ENCODE results near the gene VDR. TPM values are rescaled to one million over a fixed set of nuclear protein-coding genes. Genes with fewer than 3 reads are reported as not detected.
A peak's percentile ranks its signal among the peaks of the same experiment; 100 is the strongest.

VDR gene
- total and polyA plus RNA-seq, 2 donors (not counting 1 experiment from before 2014, with no cell fraction given), result 0.37 to 0.42 TPM

DNA sequence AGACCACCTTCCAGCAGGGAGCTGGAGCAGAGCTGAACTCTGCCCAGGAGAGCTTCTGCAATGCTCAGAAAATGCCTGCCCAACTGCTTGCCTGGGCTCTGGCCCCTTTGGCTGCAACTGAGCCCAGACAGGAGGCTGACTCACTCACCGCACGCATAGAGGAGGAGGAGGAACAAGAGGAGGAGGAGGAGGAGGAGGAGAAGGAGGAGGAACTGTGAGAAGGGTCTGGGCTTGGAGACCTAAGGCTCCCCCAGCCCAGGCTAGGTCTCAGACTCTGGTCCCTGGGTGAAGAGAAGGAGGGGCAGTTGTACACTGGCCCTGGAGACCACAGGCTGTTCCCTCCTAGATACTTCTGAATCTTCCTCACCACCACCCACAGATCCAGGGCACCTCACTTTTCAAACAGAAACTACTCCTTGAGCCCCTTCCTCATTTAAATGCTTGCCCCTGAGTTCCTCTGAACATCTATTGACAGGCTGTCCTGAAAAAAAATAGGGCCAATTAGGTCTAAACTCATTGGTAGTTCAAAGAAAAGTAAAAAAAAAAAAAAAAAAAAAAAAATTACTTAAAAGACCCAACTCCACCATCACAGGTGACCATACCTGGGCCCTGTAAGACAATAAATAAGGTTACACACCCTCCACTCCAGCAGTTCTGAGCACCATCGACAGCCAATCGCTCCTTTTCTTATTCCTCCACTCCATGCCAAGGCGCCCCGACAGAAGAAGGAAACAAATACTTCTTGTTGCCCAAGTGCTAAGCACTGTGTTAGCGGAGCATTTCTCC lies 674 bp downstream of the VDR start:
- TF ChIP-seq EZH2 (IDR thresholded peaks at IDR 0.05; ENCODE audit: borderline replicate concordance, insufficient read depth, low read depth, low read length, poor library complexity, severe bottlenecking), result no peak
- TF ChIP-seq, protein P1, sequence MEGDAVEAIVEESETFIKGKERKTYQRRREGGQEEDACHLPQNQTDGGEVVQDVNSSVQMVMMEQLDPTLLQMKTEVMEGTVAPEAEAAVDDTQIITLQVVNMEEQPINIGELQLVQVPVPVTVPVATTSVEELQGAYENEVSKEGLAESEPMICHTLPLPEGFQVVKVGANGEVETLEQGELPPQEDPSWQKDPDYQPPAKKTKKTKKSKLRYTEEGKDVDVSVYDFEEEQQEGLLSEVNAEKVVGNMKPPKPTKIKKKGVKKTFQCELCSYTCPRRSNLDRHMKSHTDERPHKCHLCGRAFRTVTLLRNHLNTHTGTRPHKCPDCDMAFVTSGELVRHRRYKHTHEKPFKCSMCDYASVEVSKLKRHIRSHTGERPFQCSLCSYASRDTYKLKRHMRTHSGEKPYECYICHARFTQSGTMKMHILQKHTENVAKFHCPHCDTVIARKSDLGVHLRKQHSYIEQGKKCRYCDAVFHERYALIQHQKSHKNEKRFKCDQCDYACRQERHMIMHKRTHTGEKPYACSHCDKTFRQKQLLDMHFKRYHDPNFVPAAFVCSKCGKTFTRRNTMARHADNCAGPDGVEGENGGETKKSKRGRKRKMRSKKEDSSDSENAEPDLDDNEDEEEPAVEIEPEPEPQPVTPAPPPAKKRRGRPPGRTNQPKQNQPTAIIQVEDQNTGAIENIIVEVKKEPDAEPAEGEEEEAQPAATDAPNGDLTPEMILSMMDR (IDR thresholded peaks at IDR 0.05), result no peak
- WGBS (ENCODE audit: insufficient coverage), result under 1% methylated on average over 7 of the region's 7 CpGs
- Mint-ChIP-seq H3K4me1 (peaks cover 36% of the 10 kb centered on the region), H3K27me3 (peaks cover 28% of the 10 kb centered on the region), H3K9me3 (ENCODE audit: insufficient read depth) (no peaks in the 10 kb centered on the region), H3K27ac (peak overlapping the region; percentile 54), H3K4me3 (peak overlapping the region; percentile 90)
- peak overlapping the region; percentile 80 for H2AFZ ChIP-seq (ENCODE audit: insufficient read depth, low read depth, low read length, poor library complexity, severe bottlenecking)
- ChIA-PET CTCF (interaction anchor here (0.6 to 1.7 kb wide), 6 partner anchors 17 to 714 kb away, joined by 3 to 9 read pairs (median 4); no protein-coding TSS in a partner anchor), POLR2A (no interaction called here)
- H3K4me3 ChIP-seq (ENCODE audit: control extremely low read depth in 1 of 5, extremely low read depth in 1 of 5, insufficient read depth in 1 of 5, low read depth in 2 of 5, low read length in 4 of 5), result peak overlapping the region; percentile 55 to 82 (median 64)
- DNase-seq (peak; percentile 37), ATAC-seq (ENCODE audit: low read depth) (no peak)
- H3K4me1 ChIP-seq (ENCODE audit: control insufficient read depth in 2 of 2, insufficient read depth in 2 of 2, low read length in 2 of 2), result peaks cover 26 to 36% of the 10 kb centered on the region in 2 donors
- H3K27ac ChIP-seq (ENCODE audit: low read length in 2 of 2), result peak overlapping the region in 1 of 2 donors; percentile 6
- peak overlapping the region; percentile 98 for H3K4me2 ChIP-seq (replicated peaks; ENCODE audit: low read depth, low read length, poor library complexity, severe bottlenecking)
- H3K9ac ChIP-seq (ENCODE audit: low read length), result peak overlapping the region; percentile 71
- no peaks in the 10 kb centered on the region for H3K36me3 ChIP-seq (replicated peaks in 1 of 2; ENCODE audit: control extremely low read depth in 1 of 2, control insufficient read depth in 1 of 2, extremely low read depth in 1 of 2, insufficient read depth in 2 of 2, low read length in 1 of 2)
- H3K9me3 ChIP-seq (ENCODE audit: control extremely low read depth in 1 of 3, control insufficient read depth in 2 of 3, insufficient read depth in 1 of 3, low read length in 2 of 3), result peaks cover 0 to 10% (median 0%) of the 10 kb centered on the region in 3 donors
- H4K20me1 ChIP-seq (ENCODE audit: control insufficient read depth, insufficient read depth, low read length, poor library complexity, severe bottlenecking), result no peaks in the 10 kb centered on the region
- no peaks in the 10 kb centered on the region for H3K79me2 ChIP-seq (ENCODE audit: control insufficient read depth, insufficient read depth, low read length)
- intact Hi-C loops (cut with micrococcal nuclease), result loop anchor here (1.0 to 10.0 kb wide), 3 partner anchors 59 to 285 kb away; partner anchors contain the start of gene TMEM106C
- peaks cover 0 to 62% (median 22%) of the 10 kb centered on the region in 4 experiments for H3K27me3 ChIP-seq (replicated peaks in 1 of 4; ENCODE audit: control extremely low read depth in 1 of 4, control insufficient read depth in 3 of 4, insufficient read depth in 4 of 4, low read length in 3 of 4)

DNA sequence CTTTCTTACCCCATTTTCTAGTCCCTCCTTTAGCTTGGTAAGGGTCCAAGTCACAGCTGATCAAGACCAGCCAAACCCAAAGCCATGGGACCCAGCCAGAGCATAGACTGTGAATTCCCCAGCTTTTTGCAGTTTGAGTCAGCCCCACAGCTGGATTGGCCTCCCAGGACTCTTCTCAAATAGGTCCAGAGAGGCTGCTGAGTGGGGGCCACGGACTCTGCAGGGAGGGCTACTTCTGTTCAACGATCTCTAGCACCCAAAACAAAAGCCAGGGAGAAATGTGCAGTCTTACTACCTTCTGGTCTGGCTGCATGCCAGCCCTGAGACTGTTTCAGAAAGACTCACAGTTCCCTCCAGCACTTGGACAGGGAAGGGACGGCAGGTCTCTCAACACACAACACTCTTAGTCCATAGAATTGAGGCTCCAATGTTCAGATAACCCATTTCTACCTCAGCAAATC lies 1.6 kb downstream of the VDR start:
- H3K4me1 ChIP-seq (ENCODE audit: control insufficient read depth in 2 of 2, insufficient read depth in 2 of 2, low read length in 2 of 2), result peaks cover 26 to 36% of the 10 kb centered on the region in 2 donors
- CTCF ChIA-PET, result interaction anchor here (1.2 kb wide), 1 partner anchor 715 kb away, joined by 3 read pairs; no protein-coding TSS in a partner anchor
- H3K27ac ChIP-seq (ENCODE audit: low read length in 2 of 2), result no peak overlapping the region
- WGBS (ENCODE audit: insufficient coverage), result 16% methylated on average over 3 of the region's 3 CpGs
- peaks cover 36% of the 10 kb centered on the region for H3K4me1 Mint-ChIP-seq
- H3K27ac Mint-ChIP-seq, result no peak overlapping the region
- no peak overlapping the region for H3K9ac ChIP-seq (ENCODE audit: low read length)
- POLR2A ChIA-PET, result no interaction called here
- no peak overlapping the region for H3K4me3 ChIP-seq (ENCODE audit: control extremely low read depth in 1 of 5, extremely low read depth in 1 of 5, insufficient read depth in 1 of 5, low read depth in 2 of 5, low read length in 4 of 5)
- peaks cover 0 to 62% (median 23%) of the 10 kb centered on the region in 4 experiments for H3K27me3 ChIP-seq (replicated peaks in 1 of 4; ENCODE audit: control extremely low read depth in 1 of 4, control insufficient read depth in 3 of 4, insufficient read depth in 4 of 4, low read length in 3 of 4)
- H3K9me3 Mint-ChIP-seq (ENCODE audit: insufficient read depth), result no peaks in the 10 kb centered on the region
- H4K20me1 ChIP-seq (ENCODE audit: control insufficient read depth, insufficient read depth, low read length, poor library complexity, severe bottlenecking), result no peaks in the 10 kb centered on the region
- no peaks in the 10 kb centered on the region for H3K79me2 ChIP-seq (ENCODE audit: control insufficient read depth, insufficient read depth, low read length)
- intact Hi-C loops (cut with micrococcal nuclease), result loop anchor here (10.0 kb wide), 1 partner anchor 262 kb away; no protein-coding TSS in a partner anchor
- peaks cover 35% of the 10 kb centered on the region for H3K27me3 Mint-ChIP-seq
- H3K4me2 ChIP-seq (replicated peaks; ENCODE audit: low read depth, low read length, poor library complexity, severe bottlenecking), result peak overlapping the region; percentile 98
- DNase-seq (no peak), ATAC-seq (ENCODE audit: low read depth) (no peak)
- H3K36me3 ChIP-seq (replicated peaks in 1 of 2; ENCODE audit: control extremely low read depth in 1 of 2, control insufficient read depth in 1 of 2, extremely low read depth in 1 of 2, insufficient read depth in 2 of 2, low read length in 1 of 2), result no peaks in the 10 kb centered on the region
- no peak overlapping the region for H2AFZ ChIP-seq (ENCODE audit: insufficient read depth, low read depth, low read length, poor library complexity, severe bottlenecking)
- H3K4me3 Mint-ChIP-seq, result peak overlapping the region; percentile 90
- TF ChIP-seq EZH2 (IDR thresholded peaks at IDR 0.05; ENCODE audit: borderline replicate concordance, insufficient read depth, low read depth, low read length, poor library complexity, severe bottlenecking), result no peak
- TF ChIP-seq, protein P1 (IDR thresholded peaks at IDR 0.05), result no peak
- H3K9me3 ChIP-seq (ENCODE audit: control extremely low read depth in 1 of 3, control insufficient read depth in 2 of 3, insufficient read depth in 1 of 3, low read length in 2 of 3), result peaks cover 0 to 10% (median 0%) of the 10 kb centered on the region in 3 donors
